GM10248 (cell line): ENCODE results near the gene GARIN5A.
A peak's percentile ranks its signal among the peaks of the same experiment; 100 is the strongest.

ENCODE experiments used
- CTCF ChIA-PET: fragments of 300-600 bp; sonication (Branson Sonifier 250); formaldehyde crosslinking; extraction: SDS; loops from one replicate; lab custom pipeline; 2021; ENCODE audit warnings: antibody characterized with exemption; lab: Yijun Ruan, JAX
- POLR2A ChIA-PET: fragments of 350-650 bp; sonication (Branson Sonifier 250); formaldehyde crosslinking; extraction: SDS; loops from one replicate; lab custom pipeline; 2020; ENCODE audit warnings: antibody characterized with exemption; lab: Yijun Ruan, JAX
- DNase-seq: peaks from one replicate; pipeline ENCODE4 v3.0.0; 2012; ENCODE audit errors: extremely low spot score
- TF ChIP-seq, protein P1 (sequence below): IDR thresholded peaks from 2 replicates; pipeline ENCODE4 v1.5.1; 2012; ENCODE audit warnings: mild to moderate bottlenecking, low read depth; ENCODE audit errors: extremely low read depth, missing control alignments, control extremely low read depth

Gene GARIN5A

DNA sequence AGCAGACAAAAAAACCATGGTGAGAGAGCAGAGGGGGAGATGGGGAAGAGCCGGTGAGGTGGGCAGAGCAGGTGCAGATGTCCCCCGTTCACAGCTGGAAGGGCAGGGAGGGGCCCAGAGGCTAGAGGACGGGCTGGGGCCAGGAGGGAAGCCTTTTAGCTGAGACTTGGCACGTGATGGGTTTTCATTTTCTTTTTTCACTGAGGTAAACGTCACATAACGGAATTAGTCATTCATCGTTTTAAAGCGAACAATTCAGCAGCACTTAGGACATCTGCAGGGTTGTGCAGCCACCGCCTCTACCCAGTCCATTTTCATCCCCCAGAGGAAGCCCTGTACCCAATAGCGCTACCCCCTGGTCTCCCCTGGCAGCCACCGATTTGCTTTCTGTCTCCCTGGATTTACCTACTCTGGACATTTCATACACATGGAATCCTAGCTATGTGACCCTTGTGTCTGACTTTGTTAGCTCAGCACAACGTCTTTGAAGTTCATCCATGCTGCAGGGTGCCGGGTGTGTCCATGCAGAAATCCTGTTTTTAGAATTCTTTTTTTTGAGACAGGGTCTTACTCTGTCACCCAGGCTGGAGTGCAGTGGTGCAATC lies 16.4 kb downstream of the GARIN5A start:
- ChIA-PET CTCF (interaction anchor here (0.7 to 4.2 kb wide), 38 partner anchors 9 to 143 kb away, joined by 3 to 37 read pairs (median 5); partner anchors contain the start of genes JOSD2, KCNC3, NR1H2 and SPIB), POLR2A (interaction anchor here (0.5 to 0.9 kb wide), 4 partner anchors 42 to 521 kb away, joined by 3 to 4 read pairs (median 3); partner anchors contain the start of gene SPIB)
- DNase-seq: peak; percentile 87
- TF ChIP-seq, protein P1, sequence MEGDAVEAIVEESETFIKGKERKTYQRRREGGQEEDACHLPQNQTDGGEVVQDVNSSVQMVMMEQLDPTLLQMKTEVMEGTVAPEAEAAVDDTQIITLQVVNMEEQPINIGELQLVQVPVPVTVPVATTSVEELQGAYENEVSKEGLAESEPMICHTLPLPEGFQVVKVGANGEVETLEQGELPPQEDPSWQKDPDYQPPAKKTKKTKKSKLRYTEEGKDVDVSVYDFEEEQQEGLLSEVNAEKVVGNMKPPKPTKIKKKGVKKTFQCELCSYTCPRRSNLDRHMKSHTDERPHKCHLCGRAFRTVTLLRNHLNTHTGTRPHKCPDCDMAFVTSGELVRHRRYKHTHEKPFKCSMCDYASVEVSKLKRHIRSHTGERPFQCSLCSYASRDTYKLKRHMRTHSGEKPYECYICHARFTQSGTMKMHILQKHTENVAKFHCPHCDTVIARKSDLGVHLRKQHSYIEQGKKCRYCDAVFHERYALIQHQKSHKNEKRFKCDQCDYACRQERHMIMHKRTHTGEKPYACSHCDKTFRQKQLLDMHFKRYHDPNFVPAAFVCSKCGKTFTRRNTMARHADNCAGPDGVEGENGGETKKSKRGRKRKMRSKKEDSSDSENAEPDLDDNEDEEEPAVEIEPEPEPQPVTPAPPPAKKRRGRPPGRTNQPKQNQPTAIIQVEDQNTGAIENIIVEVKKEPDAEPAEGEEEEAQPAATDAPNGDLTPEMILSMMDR: peak; percentile 21

DNA sequence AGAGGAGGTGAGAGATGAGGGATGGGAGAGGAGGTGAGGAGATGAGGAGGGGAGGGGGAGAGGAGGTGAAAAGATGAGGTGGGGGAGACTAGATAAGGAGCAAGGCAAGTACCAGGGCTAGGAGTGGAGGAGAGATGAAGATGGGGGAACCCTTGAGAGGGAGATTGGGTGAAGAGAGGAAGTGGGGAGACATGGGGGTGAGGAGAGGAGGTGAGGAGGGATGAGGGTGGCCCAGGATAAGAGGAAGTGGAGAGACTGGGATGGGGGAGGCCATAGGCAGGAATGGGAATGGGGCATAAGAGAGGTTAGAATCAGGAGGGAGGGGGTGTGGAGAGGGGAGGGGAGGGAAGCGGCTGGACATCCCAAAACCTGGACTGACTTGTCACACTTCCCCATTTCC lies 17.0 kb downstream of the GARIN5A start:
- ChIA-PET POLR2A (interaction anchor here (0.6 to 0.9 kb wide), 2 partner anchors 41 to 521 kb away, joined by 3 to 4 read pairs; partner anchors contain the start of gene SPIB), CTCF (interaction anchor here (0.8 to 4.2 kb wide), 21 partner anchors 9 to 131 kb away, joined by 3 to 37 read pairs (median 6); partner anchors contain the start of genes JOSD2 and KCNC3)
- TF ChIP-seq, protein P1: no peak
- no peak for DNase-seq

DNA sequence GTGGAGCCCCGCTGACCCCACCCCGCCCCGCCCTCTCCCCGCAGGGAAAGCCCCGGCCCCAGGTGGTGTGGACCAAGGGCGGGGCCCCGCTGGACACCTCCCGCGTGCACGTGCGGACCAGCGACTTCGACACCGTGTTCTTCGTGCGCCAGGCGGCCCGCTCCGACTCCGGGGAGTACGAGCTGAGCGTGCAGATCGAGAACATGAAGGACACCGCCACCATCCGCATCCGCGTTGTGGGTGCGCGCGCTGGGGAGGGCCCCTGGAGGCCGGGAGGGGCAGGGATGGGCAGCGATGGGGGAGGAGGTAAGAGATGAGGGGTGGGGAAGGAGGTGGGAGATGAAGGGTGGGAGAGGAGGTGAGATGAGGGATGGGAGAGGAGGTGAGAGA lies 17.6 kb downstream of the GARIN5A start:
- ChIA-PET CTCF (interaction anchor here (1.4 kb wide), 1 partner anchor 90 kb away, joined by 4 read pairs; no protein-coding TSS in a partner anchor), POLR2A (interaction anchor here (0.6 kb wide), 1 partner anchor 346 kb away, joined by 5 read pairs; no protein-coding TSS in a partner anchor)
- TF ChIP-seq, protein P1: no peak
- DNase-seq: no peak

DNA sequence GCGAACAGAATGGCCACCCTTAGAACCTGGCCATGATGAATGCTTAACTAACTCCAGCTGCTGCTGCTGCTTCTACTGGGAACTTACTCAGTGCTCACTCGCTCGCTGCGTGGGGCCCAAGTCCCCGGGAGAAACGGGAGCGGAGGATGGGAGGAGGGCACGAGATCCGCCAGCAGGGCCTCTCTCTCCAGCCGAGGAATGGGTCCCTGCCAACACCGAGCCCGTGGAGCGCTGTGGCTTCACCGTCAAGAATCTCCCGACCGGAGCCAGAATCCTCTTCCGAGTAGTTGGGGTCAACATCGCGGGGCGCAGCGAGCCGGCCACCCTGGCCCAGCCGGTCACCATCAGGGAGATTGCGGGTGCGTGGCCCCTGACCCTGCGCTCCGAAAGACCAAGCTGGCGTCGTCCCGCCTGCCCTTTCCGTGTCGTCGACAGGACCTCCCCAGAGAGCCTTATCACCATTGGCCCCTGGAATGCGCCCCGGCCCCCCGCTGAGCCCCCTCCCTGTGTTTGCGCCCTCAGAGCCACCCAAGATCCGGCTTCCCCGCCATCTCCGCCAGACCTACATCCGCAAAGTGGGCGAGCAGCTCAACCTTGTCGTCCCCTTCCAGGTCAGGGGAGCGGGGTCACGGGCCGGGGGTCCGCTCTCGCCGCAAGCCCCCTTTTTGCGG lies 18.1 kb downstream of the GARIN5A start:
- no peak for DNase-seq
- TF ChIP-seq, protein P1: no peak
- CTCF ChIA-PET: interaction anchor here (1.4 kb wide), 1 partner anchor 89 kb away, joined by 4 read pairs; no protein-coding TSS in a partner anchor
- POLR2A ChIA-PET: interaction anchor here (0.6 kb wide), 1 partner anchor 346 kb away, joined by 5 read pairs; no protein-coding TSS in a partner anchor

DNA sequence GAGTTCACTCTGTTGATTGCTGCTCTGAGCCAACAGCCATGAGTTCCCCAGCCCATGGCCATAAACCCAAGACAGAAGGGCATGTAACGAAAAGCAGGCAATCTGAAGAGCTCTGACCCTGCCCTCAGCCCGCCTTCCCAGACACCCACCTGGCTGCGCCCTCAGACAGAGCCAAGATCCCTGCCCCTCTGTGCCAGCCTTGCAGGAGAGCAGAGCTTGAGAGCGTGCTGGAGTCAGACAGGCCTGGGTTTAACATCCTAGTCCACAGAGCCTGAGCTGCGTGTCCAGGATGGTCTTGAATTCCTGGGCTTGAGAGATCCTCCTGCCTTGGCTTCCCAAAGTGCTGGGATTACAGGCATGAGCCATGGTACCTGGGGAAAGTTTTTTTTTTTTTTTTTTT lies 19.3 kb downstream of the GARIN5A start:
- TF ChIP-seq, protein P1: no peak
- DNase-seq: no peak
- ChIA-PET POLR2A (no interaction called here), CTCF (interaction anchor here (1.2 to 1.5 kb wide), 4 partner anchors 9 to 464 kb away, joined by 3 to 7 read pairs (median 4); no protein-coding TSS in a partner anchor)

DNA sequence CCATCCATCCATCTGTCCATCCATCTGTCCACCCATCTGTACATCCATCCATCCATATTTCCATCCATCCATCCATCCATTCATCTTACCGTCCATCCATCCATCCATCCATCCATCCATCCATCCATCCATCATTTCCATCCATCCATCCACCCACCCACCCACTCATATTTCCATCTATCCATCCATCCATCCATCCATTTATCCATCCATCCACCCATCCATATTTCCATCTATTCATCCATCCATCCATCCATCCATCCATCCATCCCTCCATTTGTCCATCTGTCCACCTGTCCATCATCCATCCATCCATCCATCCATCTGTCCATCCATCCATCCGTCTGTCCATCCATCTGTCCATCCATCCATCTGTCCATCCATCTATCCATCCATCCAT lies 20.7 kb downstream of the GARIN5A start:
- TF ChIP-seq, protein P1: no peak
- ChIA-PET CTCF (no interaction called here), POLR2A (no interaction called here)
- DNase-seq: no peak
